Right renal pelvis (tissue), 4 donors: ENCODE results near the gene SLC4A9. TPM values are rescaled to one million over a fixed set of nuclear protein-coding genes. Genes with fewer than 3 reads are reported as not detected.

ENCODE experiments used
- DNase-seq, 4 donors: peaks; one replicate each; pipeline ENCODE4 v3.0.0-alpha.2; 2013; ENCODE audit warnings: low read depth in 4 of 4, low spot score in 3 of 4, missing footprints in 1 of 4
- polyA plus RNA-seq, 4 donors: library from polyadenylated mRNA; unstranded; fragments of 120-200 nt; gene quantifications; one replicate each; pipeline ENCODE4 v1.2.1, GENCODE V29; 2013; ENCODE audit not compliant: insufficient read length in 4 of 4

The SLC4A9 gene, protein sequence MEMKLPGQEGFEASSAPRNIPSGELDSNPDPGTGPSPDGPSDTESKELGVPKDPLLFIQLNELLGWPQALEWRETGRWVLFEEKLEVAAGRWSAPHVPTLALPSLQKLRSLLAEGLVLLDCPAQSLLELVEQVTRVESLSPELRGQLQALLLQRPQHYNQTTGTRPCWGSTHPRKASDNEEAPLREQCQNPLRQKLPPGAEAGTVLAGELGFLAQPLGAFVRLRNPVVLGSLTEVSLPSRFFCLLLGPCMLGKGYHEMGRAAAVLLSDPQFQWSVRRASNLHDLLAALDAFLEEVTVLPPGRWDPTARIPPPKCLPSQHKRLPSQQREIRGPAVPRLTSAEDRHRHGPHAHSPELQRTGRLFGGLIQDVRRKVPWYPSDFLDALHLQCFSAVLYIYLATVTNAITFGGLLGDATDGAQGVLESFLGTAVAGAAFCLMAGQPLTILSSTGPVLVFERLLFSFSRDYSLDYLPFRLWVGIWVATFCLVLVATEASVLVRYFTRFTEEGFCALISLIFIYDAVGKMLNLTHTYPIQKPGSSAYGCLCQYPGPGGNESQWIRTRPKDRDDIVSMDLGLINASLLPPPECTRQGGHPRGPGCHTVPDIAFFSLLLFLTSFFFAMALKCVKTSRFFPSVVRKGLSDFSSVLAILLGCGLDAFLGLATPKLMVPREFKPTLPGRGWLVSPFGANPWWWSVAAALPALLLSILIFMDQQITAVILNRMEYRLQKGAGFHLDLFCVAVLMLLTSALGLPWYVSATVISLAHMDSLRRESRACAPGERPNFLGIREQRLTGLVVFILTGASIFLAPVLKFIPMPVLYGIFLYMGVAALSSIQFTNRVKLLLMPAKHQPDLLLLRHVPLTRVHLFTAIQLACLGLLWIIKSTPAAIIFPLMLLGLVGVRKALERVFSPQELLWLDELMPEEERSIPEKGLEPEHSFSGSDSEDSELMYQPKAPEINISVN
- 10 to 100 TPM; 17.6 to 36.2 (median 19.8) TPM for polyA plus RNA-seq

DNA sequence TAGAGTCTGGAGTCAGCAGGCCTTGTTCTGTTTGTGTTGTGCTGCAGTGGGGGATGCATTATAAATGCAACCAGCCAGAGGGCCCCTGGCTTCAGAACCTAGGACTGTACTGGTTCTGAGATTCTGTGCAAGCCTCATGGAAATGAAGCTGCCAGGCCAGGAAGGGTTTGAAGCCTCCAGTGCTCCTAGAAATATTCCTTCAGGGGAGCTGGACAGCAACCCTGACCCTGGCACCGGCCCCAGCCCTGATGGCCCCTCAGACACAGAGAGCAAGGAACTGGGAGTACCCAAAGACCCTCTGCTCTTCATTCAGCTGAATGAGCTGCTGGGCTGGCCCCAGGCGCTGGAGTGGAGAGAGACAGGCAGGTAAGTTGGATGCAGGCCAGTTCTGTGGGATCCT lies at the start of gene SLC4A9:
SLC4A9 (plus strand) TSS at position 94 of the 400 bp plus-strand sequence; CDS start at position 137, 43 bp downstream.
- DNase-seq = no peak

DNA sequence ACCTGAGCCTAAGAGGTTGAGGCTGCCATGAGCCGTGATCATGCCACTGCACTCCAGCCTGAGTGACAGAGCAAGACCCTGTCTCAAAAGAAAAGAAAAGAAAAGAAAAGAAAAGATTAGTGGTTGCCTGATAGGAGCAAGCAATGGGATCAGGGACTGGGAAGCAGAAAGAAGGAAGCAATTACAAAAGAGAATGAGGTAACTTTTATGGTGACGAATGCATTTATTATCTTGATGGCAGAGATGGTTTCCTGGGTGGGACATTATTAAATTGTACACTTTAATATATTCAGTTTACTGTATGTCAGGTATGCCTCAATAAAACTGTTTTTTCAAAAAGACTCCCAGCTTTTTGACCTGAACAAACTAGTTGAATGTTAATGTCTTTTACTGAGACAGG lies 49.6 kb upstream of the SLC4A9 start:
- no peak for DNase-seq

GRCh38 chr5:140311011-140311467 lies 49.0 kb upstream of the SLC4A9 start:
- no peak for DNase-seq

- DNase-seq = no peak
These were observed 47.8 kb upstream of the SLC4A9 start for GRCh38 chr5:140312067-140312790.

DNA sequence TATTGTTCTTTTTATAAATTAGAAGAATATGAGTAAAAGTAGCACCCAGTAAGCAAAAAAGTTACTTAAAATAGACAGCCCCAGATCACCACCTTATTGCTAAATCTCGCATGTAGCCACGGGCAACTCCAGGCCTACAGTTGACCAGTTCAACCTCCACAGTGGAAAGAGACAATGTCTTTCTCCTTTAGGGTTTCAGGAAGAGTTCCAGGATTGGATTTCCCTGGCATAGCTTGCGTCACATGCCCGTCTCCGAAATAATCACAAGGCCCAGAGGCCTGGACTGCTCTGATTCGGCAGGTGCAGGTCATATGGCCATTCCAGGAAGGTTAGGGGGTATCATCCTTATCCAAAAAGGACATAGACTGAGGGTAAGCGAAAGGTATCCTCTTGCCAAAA lies 47.2 kb upstream of the SLC4A9 start:
- no peak for DNase-seq

- DNase-seq = no peak
These were observed 42.1 kb upstream of the SLC4A9 start for GRCh38 chr5:140317859-140318258.

DNA sequence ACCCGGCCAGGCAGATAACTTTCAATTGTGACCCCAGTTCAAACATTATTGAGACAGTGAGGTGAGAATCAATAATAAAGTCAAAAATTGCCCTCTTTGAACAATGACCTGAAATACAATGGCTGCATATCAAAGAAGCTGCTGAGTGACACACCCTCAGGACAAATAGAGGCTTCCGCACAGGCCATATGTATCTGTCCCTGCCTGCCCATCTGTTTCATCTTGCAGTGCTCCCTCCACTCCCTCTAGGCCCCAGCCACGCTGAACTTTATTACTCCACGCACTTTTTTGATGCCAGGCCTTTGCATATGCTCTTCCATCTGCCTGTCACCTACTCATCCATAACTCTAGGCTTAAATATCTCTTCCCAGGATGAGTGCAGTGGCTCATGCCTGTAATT lies 41.2 kb upstream of the SLC4A9 start:
- DNase-seq = no peak

DNA sequence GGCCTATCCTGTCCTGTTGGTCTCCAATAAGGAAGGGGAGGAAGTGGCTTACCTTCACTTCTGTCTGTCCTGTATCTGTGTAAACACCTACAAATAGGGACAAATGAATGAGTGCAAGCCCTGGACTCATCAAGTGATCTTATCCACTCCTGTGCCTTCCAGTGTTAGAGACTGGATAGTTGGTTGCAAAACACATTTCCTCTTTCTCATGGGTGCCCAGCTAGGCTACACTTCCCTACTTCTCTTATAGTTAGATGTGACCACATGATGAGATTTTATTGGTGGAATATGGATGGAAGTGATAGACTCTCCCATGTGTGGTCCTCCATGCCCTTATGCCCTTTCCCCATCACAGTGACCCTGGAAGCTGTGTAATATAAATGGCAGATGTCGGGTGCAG lies 40.2 kb upstream of the SLC4A9 start:
- DNase-seq = no peak

- no peak for DNase-seq
These were observed 38.2 kb upstream of the SLC4A9 start for GRCh38 chr5:140321796-140322195.

DNA sequence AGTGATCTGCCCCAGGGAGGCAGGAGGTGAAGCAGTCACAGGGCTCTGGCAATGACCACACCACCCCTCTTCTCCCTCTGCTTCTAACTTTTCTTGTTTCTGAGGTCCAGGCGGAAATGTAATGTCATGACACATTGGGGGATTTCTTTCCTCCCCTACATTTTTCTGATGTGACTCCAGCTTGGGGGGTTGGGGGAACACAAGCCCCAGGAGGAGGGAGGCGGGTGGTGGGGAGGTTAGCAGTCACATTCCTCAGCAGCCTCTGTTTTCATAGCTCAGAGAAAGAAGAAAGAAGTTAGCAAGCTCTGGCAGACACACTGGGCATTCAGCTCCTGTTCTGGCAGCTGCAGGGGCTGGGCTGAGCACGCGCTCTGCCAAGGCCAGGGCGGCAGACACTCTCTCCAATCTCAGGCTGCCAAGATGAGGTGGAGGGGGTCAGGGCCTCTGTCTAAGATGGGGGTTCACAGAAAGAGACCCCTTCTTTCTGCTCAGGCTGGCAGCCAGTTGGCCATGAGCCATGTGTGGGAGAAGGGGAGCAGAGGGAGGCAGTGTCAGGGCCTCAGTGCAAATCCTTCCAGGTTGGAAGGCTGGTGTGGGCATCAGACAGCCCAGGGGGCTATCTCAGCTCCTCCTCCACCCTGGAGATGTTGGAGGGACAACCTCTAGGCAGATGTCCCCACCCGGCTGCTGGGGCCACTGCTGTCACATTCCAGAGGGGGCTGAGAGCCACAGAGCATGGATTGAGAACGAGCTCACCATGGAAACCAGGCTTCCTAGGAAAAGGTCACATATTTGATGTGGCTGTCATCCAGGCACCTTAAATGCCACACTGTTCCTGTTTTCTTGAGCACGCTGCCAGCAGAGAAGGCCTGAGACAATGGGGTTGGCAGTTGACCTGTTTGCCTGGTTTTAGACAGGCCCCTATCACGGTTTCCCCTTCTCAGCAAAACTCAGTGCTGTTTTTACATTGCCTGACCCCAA lies 37.0 kb upstream of the SLC4A9 start:
- DNase-seq = no peak

GRCh38 chr5:140324041-140324600 lies 35.9 kb upstream of the SLC4A9 start:
- no peak for DNase-seq

DNA sequence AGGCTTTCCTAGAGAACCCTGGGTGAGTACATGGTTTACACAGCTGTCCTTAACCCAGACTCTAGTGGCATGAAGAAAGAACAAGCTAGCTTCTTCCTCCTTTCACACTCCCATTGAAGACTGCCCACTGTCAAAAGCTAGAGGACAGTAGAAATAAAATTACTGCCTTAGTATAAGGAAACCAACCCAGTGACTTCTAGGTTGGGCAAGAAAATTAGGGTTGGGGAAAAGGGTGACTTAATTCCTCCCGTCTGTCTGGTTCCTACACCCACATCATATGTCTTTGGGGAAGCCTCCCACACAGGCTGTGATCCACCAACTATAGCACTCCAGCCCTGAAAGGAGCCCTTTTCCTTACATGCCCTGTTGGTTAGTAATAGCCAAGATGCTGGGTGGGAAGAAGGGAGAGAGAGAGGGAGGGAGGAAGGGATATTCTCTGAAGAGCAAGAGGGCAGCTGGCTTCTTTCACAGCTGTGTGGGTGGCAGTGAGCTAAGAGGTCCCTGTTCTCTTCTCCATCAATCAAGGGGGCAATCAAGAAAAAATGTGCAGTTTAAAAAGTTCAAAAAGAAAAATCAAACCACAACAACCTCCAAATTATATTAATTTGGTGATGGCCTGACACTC lies 35.3 kb upstream of the SLC4A9 start:
- DNase-seq = no peak

DNA sequence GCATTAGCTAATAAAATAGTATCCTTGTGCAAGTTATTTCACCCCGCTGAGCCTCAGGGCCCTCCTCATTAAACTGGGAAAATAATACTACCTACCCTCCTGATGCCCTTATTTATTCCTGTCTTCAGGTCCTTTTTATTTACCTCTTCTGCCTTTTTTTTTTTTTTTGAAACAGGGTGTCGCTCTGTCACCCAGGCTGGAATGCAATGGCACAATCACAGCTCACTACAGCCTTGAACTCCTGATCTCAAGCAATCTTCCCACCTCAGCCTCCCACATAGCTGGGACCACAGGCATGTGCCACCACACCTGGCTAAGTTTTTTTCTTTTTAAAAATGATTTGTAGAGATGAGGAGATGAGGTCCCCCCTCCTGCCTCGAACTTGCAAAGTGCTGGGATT lies 34.5 kb upstream of the SLC4A9 start:
- no peak for DNase-seq

DNA sequence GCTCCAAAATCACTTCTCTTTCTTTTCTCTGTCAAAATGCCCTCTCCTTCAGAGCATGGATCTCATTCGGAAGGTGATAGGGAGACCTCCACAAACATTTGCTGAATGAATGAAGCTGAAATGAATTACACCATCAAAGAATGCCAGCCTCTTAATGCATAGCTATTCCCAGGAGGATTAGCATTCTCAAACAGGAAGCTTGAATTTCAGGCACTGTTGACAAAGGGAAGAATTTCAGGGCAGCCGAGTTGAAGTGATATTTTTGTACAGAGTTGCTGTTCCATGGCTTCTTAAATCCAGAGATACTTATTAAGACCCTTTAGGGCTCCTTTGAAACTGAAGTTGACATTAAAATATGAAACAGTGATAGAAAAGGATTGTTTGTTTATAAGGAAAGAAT lies 32.4 kb upstream of the SLC4A9 start:
- no peak for DNase-seq

DNA sequence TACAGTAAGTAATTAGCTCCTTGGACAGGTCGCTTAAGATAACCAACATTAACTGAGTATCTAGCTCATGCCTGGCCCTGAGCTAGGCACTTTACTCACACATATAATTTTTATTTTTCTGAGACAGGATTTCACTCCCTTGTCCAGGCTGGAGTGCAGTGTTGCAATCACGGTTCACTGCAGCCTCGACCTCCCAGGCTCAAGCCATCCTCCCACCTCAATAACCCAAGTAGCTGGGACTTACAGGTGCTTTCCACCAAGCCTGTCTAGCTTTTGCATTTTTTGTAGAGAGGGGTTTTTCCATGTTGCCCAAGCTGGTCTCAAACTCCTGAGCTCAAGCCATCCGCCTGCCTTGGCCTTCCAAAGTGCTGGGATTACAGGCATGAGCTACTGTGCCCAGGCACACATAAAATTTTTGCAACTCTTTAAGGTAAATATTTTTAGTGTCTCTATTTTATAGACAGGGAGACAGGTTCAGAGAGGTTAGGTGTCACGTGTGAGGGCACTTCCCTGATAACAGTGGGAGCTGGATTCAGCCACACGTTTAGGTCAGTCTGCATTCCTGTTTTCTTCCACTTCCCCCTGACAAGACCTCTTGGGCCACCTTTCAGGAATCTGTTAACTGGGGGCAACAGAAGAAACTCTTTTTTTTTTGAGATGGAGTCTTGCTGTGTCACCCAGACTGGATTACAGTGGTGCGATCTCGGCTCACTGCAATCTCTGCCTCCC lies 31.8 kb upstream of the SLC4A9 start:
- no peak for DNase-seq

DNA sequence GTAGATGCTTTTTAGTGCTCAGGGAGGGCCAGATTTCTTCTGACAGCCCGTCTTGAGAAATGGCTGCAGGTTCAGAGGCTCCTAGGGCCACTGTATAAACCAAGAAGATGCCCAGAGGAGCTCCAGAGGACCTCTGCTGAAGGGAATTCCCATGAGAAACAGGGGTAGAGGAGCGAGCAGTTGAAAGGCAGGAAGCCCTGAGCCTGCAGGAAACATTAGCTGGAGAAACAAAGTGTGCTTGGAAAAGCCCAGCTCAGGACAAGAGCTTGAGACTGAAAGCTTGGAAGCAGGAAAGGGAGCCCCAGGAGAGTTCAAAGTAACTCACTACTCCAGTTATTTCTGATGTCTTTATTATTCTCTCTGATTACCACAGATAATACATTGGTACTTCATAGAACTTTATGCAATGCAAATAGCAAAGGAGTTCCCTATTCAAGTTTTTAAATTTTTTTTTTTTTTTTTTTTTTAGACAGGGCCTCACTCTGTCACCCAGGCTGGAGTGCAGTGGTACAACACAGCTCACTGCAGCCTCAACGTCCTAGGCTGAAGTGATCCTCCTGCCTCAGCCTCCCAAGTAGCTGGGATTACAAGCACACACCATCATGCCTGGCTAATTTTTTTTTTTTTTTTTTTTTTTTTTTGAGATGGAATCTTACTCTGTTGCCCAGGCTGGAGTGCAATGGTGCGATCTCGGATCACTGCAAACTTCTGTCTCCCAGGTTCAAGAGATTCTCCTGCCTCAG lies 30.1 kb upstream of the SLC4A9 start:
- DNase-seq = no peak

DNA sequence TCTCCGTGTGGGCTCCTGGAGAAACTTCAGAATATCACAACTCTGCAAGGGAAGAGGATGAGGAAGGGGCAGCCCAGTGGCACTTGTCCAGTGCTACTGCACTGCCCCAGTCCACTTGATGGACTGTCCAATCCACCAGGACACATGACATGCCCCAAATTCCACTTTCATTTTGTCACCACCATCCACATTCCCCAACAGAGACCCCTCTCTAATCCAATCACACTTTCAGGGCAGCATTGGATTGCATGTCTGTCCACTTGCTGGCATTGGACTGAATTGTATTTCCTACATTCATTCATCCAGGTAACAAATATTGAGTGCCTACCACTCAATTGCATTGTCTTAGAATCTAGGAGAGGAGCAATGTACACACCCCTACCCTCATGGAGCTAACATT lies 28.4 kb upstream of the SLC4A9 start:
- no peak for DNase-seq
